ENCODE data around the gene INTS14. TPM values are rescaled to one million over a fixed set of nuclear protein-coding genes. Genes with fewer than 3 reads are reported as not detected.

The INTS14 gene
- total and polyA plus RNA-seq, 5 experiments from 2014 or later: 20.4 to 53.2 (median 30.3) TPM

DNA sequence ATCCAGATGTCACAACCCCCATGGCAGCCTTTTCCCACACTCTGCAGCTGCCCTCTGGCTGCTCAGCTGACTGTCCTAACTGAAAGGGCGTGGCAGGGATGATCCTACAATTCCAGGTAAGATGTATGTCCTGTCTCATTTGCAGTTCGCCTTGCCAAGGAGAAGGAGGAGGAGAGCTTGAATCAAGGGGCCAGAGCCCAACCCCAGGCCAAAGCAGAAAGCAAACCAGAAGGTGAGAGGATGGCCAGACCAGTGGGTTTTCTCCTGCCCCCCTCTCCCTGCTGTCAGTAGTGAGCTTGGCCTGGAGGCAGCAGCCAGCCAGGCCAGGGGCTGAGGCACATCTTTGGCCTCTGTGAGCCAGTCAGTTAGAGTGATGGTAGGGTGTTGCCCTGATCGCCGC, 33.4 kb upstream of the INTS14 start:
- no peak for DNase-seq
- H3K36me3 Mint-ChIP-seq: no peaks in the 10 kb centered on the region
- no peak for ATAC-seq
- no peak overlapping the region for H3K4me3 Mint-ChIP-seq
- peak overlapping the region in 3 of 10 donors; percentile 21 to 41 (median 39) for H3K27ac Mint-ChIP-seq
- H3K4me1 Mint-ChIP-seq: peaks cover 0 to 4% (median under 1%) of the 10 kb centered on the region in 4 donors
- POLR2A ChIA-PET: no interaction called here
- H3K27me3 Mint-ChIP-seq: no peaks in the 10 kb centered on the region
- H3K9me3 Mint-ChIP-seq: no peaks in the 10 kb centered on the region

DNA sequence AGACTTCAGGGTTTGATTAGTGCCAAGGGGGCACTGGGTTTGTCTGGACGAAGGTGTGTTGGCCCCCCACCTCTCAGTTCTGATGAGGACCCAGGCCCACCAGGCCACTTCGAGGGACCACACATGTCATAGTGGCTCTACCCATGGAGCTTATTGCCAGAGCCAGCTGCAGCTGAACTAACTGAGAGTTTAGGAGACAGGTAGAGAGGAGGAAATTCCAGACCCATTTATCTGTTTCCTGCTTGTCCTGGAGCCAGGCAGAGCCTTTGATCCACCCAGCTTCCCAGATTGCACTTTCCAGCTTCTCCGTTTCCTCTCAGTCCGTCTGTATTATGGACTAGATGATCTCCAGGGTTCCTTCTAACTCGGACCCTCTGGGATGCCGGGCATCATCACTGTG, 31.7 kb upstream of the INTS14 start:
- ATAC-seq: no peak
- Mint-ChIP-seq H3K27me3 (no peaks in the 10 kb centered on the region), H3K9me3 (no peaks in the 10 kb centered on the region), H3K27ac (peak overlapping the region in 3 of 10 donors; percentile 43 to 71 (median 46)), H3K36me3 (no peaks in the 10 kb centered on the region), H3K4me1 (peaks cover 8 to 14% (median 11%) of the 10 kb centered on the region in 4 donors), H3K4me3 (no peak overlapping the region)
- no peak for DNase-seq
- POLR2A ChIA-PET: no interaction called here

DNA sequence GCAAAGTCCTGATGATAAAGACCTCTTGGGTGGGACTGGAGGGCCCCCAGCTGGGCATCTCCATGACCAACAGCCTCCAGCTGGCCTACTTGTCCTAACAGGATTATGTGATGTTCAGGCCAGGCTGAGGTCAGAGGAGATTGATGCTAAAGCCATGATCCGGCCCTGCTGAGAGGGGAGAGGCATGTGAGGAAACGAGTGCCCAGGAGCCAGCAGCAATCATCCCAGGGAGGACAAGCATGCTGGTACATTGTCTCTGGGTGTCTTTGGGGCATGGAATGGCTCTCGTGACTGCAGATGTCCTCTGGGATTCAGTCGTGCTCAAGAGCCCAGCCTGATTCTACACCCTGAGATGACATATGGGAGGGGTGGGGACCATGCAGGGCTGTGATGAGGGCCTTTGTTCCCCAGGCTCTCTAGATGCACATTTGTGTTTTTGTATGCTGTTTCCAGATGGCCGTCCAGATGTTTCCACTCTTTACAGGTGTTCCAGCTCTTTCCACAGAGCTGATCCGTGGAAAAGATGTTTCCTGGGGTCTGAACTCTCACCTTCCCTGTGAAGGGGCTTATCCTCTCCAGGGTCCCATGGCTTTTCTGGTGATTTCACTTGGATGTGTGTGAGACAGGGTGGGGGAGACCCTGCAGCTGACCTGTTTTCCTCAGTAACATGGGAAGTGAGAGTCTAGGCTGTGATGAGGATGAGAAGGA, 31.0 kb upstream of the INTS14 start:
- H3K36me3 Mint-ChIP-seq: no peaks in the 10 kb centered on the region

DNA sequence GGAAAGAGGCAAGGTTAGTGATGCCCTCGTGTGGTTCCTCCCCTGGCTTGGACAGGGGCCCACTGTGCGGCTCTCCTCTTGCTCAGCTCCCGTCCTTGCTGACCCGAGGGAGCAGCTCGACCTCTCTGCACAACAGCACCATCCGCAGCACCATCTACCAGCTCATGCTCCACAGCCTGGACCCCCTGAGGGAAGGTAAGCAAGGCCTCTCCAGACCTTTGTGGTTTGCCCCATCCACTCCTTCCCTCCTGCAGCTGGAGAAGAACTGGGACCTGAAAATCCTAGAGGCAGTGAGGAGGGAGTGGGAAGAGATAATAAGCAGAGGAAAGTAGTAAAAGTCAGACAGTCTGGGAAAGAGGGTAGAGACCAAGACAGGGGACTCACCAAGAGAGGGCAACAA, 28.6 kb upstream of the INTS14 start:
- no peak for DNase-seq
- POLR2A ChIA-PET: interaction anchor here (0.5 to 1.4 kb wide), 4 partner anchors 28 to 1719 kb away, joined by 3 to 4 read pairs (median 4); partner anchors contain the start of genes INTS14 and RAB11A
- no peak overlapping the region for H3K27ac Mint-ChIP-seq
- no peak overlapping the region for H3K4me3 Mint-ChIP-seq
- no peaks in the 10 kb centered on the region for H3K9me3 Mint-ChIP-seq
- no peaks in the 10 kb centered on the region for H3K27me3 Mint-ChIP-seq
- H3K36me3 Mint-ChIP-seq: peaks cover 0 to 3% (median 0%) of the 10 kb centered on the region in 3 donors
- ATAC-seq: no peak
- peaks cover 8 to 14% (median 10%) of the 10 kb centered on the region in 4 donors for H3K4me1 Mint-ChIP-seq

More for the DNA sequence above, 31.0 kb upstream of the INTS14 start:
- DNase-seq: no peak
- Mint-ChIP-seq H3K27me3 (no peaks in the 10 kb centered on the region), H3K4me1 (peaks cover 8 to 14% (median 11%) of the 10 kb centered on the region in 4 donors), H3K4me3 (no peak overlapping the region), H3K27ac (peak overlapping the region in 2 of 10 donors; percentile 12 to 61), H3K9me3 (no peaks in the 10 kb centered on the region)
- POLR2A ChIA-PET: no interaction called here
- ATAC-seq: no peak

DNA sequence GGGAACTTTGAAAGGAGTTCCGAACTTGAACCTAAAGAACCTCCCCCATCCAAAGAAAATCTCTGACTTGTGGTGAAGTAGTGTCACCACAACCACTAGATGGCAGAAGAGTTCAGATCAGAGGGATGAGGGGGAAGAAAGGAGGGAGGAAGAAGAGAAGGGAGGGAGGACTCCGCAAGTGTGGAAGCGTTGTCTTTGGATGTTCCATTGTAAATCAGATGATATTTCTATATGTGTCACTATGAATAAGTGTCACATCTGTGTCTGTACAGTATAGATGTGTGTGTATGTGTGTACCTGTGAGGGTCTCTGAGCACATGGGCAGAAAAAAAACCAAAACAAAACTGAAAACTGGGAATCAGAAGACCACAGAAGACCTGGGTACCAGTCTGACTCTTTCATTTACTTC, 27.8 kb upstream of the INTS14 start:
- POLR2A ChIA-PET: interaction anchor here (0.6 to 1.4 kb wide), 5 partner anchors 27 to 241 kb away, joined by 3 to 4 read pairs (median 3); partner anchors contain the start of genes INTS14 and RAB11A
- H3K27me3 Mint-ChIP-seq: no peaks in the 10 kb centered on the region
- H3K9me3 Mint-ChIP-seq: no peaks in the 10 kb centered on the region
- ATAC-seq (peak; percentile 84), DNase-seq (peak in 9 of 10 donors; percentile 11 to 77 (median 55))
- H3K27ac Mint-ChIP-seq: no peak overlapping the region
- H3K36me3 Mint-ChIP-seq: peaks cover 0 to 3% (median 0%) of the 10 kb centered on the region in 3 donors
- H3K4me1 Mint-ChIP-seq: peaks cover 8 to 14% (median 10%) of the 10 kb centered on the region in 4 donors
- H3K4me3 Mint-ChIP-seq: peak overlapping the region in 1 of 10 donors; percentile 6

DNA sequence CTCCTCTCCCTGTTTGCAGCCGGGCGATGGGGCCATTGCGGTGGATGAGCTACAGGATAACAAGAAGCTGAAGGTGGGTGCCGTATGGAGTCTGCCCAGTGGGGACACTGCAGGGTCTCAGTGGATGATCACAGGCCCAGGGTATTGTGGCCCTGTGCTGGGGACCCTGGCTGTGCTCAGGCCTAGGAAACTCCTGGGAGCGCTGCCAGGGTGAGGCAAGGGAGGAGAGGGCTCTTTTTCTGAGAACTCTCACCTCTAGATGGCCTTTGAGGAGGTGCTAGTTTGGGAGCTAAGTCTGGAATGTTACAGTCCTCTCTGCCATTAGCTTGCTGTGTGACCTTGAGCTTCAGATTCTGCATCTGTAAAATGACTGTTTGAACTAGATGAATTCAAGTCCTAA, 27.2 kb upstream of the INTS14 start:
- DNase-seq: no peak
- POLR2A ChIA-PET: interaction anchor here (0.6 to 1.4 kb wide), 2 partner anchors 232 to 240 kb away, joined by 3 to 4 read pairs; partner anchors contain the start of gene RAB11A
- ATAC-seq: peak in 1 of 2 donors; percentile 8
- Mint-ChIP-seq H3K9me3 (no peaks in the 10 kb centered on the region), H3K27ac (peak overlapping the region in 1 of 10 donors; percentile 41), H3K4me3 (no peak overlapping the region), H3K4me1 (peaks cover 8 to 14% (median 10%) of the 10 kb centered on the region in 4 donors), H3K27me3 (no peaks in the 10 kb centered on the region), H3K36me3 (peaks cover 0 to 3% (median 0%) of the 10 kb centered on the region in 3 donors)

DNA sequence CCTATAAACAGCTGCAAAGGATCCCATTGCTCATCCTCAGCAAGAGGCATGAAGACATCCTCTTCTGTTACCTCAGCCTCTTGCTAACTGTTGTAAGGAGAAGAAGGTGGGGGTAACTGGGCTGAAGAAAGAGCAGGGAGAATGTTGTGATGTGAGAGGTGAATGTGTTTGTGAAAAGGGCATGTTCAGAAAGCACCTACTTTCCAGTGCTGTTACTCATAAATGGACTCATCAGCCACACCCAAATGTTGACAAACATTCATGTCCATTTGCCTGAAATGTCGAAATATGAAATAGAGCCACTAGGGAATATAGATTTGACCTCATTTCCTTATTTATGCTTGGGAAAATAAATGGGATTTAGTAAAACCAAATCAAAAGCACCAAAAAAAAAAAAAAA, 23.4 kb upstream of the INTS14 start:
- peaks cover 9 to 20% (median 11%) of the 10 kb centered on the region in 4 donors for H3K4me1 Mint-ChIP-seq
- H3K9me3 Mint-ChIP-seq: no peaks in the 10 kb centered on the region
- no peak for DNase-seq
- no peaks in the 10 kb centered on the region for H3K27me3 Mint-ChIP-seq
- H3K4me3 Mint-ChIP-seq: no peak overlapping the region
- POLR2A ChIA-PET: no interaction called here
- peak overlapping the region in 1 of 10 donors; percentile 66 for H3K27ac Mint-ChIP-seq
- peaks cover 0 to 3% (median 2%) of the 10 kb centered on the region in 3 donors for H3K36me3 Mint-ChIP-seq
- no peak for ATAC-seq

DNA sequence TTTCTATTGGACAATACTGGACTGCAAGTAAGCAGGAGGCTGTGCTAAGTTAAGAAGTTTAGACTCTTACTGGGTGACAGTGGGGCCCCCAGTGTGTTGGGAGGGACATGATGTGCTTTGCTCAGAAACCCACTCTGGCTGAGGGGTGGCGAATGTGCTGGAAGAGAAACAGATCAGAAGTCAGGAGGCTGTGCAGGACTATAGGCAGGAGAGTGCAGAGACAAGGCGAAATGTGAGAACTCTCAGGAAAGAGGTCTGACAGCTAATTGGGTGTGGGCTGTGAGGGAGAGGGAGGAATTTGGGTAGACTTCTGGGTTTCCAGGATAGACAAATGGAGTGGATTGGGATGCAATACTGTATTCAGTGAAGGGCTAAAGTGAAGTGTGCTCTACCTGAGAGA, 22.8 kb upstream of the INTS14 start:
- H3K27ac Mint-ChIP-seq: peak overlapping the region in 1 of 10 donors; percentile 66
- POLR2A ChIA-PET: no interaction called here
- no peak overlapping the region for H3K4me3 Mint-ChIP-seq
- DNase-seq (no peak), ATAC-seq (no peak)
- peaks cover 6 to 14% (median 8%) of the 10 kb centered on the region in 4 donors for H3K4me1 Mint-ChIP-seq
- H3K9me3 Mint-ChIP-seq: no peaks in the 10 kb centered on the region
- no peaks in the 10 kb centered on the region for H3K27me3 Mint-ChIP-seq
- peaks cover 0 to 4% (median 3%) of the 10 kb centered on the region in 3 donors for H3K36me3 Mint-ChIP-seq

DNA sequence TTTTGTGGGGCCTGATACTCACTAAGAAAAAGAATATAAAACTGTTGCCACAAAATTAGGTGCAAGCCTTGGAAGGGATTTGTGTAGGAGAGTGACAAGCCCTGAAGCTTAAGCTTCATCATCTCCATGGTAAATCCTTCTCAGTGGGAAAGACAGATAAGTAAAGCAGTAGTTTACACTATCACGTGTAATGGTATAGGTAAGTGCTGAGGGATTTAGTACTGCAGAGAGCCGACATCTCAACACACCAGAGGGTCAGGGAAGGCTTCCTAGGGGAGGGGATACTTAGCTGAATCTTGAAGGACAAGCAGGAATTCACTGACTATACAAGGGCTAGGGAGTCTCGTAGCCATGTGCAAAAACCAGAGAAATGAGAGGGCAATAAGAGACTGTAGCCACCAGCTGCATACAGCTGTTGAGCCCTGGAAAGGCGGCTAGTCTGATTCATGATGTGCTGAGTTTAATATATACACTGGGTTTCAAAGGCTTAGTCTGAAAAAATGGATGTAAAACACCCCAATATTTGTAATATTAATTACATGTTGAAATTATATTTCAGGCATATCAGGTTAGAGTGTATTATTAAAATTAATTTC, 21.9 kb upstream of the INTS14 start:
- Mint-ChIP-seq H3K4me3 (no peak overlapping the region), H3K9me3 (no peaks in the 10 kb centered on the region), H3K27me3 (no peaks in the 10 kb centered on the region), H3K36me3 (peaks cover 0 to 4% (median 3%) of the 10 kb centered on the region in 3 donors), H3K4me1 (peaks cover 0 to 8% (median 3%) of the 10 kb centered on the region in 4 donors), H3K27ac (no peak overlapping the region)
- DNase-seq (no peak), ATAC-seq (no peak)
- POLR2A ChIA-PET: no interaction called here

DNA sequence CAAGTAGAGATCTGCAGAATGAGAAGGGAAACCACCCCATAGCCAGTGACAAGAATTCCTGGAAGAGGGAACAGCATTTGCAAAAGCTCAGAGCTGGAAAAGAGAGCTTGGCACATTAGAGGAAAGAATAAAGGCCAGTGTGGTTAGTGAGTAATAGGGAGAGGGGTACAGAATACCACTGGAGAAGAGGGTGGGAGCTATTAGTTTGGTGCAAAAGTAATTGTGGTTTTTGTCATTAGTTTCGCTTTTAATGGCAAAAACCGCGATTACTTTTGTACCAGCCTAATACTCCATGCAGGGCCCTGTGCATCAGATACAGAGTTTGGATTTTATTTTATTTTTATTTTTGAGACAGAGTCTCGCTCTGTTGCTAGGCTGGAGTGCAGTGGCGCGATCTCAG, 20.6 kb upstream of the INTS14 start:
- H3K4me3 Mint-ChIP-seq: peak overlapping the region in 1 of 10 donors; percentile 31
- no peaks in the 10 kb centered on the region for H3K27me3 Mint-ChIP-seq
- no peaks in the 10 kb centered on the region for H3K9me3 Mint-ChIP-seq
- DNase-seq: no peak
- H3K36me3 Mint-ChIP-seq: peaks cover 0 to 7% (median 6%) of the 10 kb centered on the region in 3 donors
- POLR2A ChIA-PET: no interaction called here
- ATAC-seq: no peak
- no peak overlapping the region for H3K27ac Mint-ChIP-seq
- H3K4me1 Mint-ChIP-seq: peaks cover 0 to 6% (median 2%) of the 10 kb centered on the region in 4 donors

DNA sequence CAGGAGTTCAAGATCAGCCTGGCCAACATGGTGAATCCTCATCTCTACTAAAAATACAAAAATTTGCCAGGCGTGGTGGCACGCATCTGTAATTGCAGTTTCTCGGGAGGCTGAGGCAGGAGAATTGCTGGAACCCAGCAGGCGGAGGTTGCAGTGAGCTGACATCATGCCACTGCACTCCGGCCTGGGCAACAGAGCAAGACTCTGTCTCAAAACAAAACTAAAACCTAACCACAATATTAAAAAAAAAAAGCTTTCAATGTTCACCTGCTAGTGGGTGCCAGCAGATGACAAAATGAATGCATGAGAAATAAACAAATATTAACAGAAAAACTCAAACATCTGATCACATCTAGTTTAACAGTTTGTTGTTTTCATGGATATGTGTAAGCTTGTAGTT, 19.8 kb upstream of the INTS14 start:
- no peak overlapping the region for H3K27ac Mint-ChIP-seq
- H3K36me3 Mint-ChIP-seq: peaks cover 0 to 13% (median 7%) of the 10 kb centered on the region in 3 donors
- no peaks in the 10 kb centered on the region for H3K9me3 Mint-ChIP-seq
- ATAC-seq: no peak
- no peaks in the 10 kb centered on the region for H3K27me3 Mint-ChIP-seq
- no peak for DNase-seq
- H3K4me1 Mint-ChIP-seq: peaks cover 0 to 6% (median 2%) of the 10 kb centered on the region in 4 donors
- POLR2A ChIA-PET: no interaction called here
- H3K4me3 Mint-ChIP-seq: no peak overlapping the region

DNA sequence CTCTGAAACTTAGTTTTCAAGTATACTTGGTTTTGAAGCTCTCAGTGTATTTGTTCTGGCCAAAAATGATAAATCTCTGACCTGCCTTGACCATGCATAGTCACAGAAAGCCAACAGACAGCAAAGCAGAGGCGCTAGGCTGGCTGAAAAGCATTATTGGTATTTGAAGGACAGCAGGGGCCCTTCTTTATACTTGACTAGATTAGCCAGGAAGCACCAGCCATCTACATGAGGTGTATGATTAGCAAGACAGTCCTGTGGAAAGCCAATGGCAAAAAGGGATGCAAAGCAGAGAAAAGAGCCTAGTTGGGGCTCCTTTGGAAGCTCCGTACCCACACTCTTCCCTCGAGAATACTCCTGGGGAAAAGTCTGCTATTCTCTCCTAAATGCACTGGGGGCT, 18.6 kb upstream of the INTS14 start:
- POLR2A ChIA-PET: no interaction called here
- Mint-ChIP-seq H3K4me3 (no peak overlapping the region), H3K27me3 (no peaks in the 10 kb centered on the region), H3K4me1 (peaks cover 0 to 6% (median 2%) of the 10 kb centered on the region in 4 donors), H3K36me3 (peaks cover 0 to 17% (median 11%) of the 10 kb centered on the region in 3 donors), H3K9me3 (no peaks in the 10 kb centered on the region), H3K27ac (no peak overlapping the region)
- no peak for ATAC-seq
- no peak for DNase-seq

DNA sequence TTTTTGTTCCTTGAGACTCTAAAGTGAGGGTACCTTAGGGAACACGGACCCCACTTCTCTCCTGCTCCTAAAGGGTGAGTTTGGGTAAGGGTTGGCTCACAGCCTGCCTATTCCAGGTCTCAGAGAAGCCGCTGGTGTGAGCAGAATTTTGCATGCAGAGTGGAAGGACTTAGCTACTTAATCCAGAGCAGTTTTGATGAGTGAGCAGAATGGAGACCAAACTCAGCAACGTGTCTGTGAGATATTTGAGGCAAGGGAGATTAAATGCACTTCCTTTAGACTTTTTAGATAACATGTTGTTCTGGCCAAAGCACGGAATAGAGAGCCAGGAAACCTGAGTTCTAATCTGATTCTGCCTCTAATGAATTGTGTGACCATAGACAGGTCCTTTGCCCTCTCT, 15.9 kb upstream of the INTS14 start:
- no peak overlapping the region for H3K27ac Mint-ChIP-seq
- DNase-seq (no peak), ATAC-seq (no peak)
- H3K9me3 Mint-ChIP-seq: no peaks in the 10 kb centered on the region
- H3K27me3 Mint-ChIP-seq: no peaks in the 10 kb centered on the region
- H3K4me1 Mint-ChIP-seq: peaks cover 0 to 5% (median 2%) of the 10 kb centered on the region in 4 donors
- H3K4me3 Mint-ChIP-seq: no peak overlapping the region
- H3K36me3 Mint-ChIP-seq: peaks cover 0 to 22% (median 17%) of the 10 kb centered on the region in 3 donors
- POLR2A ChIA-PET: no interaction called here
